T47D (cell line): Measurements from ENCODE around the gene CC2D2B.
A peak's percentile ranks its signal among the peaks of the same experiment; 100 is the strongest.
"Not testable (repeated sequence)": the region's sequence is repeated elsewhere in the genome, so short reads cannot be mapped to it uniquely, and the experiment has no call there.

Source experiments
- DNase-seq, 2 experiments: peaks; one replicate each; pipeline versions ENCODE4 v3.0.0 to v3.0.0-alpha.2; 2011 to 2012; ENCODE audit warnings: low read depth in 1 of 2, low spot score in 1 of 2
- JUND ChIP-seq: IDR thresholded peaks from 2 replicates; pipeline ENCODE4 v1.6.1; 2012; ENCODE audit warnings: low read depth
- in situ Hi-C: cut with HindIII; loops from 2 replicates; pipeline ENCODE4 v1.10.0; 2016; ENCODE audit warnings: low sequenced_read_pairs, low pct_unique_long_range_greater_than_20kb

Gene CC2D2B

DNA sequence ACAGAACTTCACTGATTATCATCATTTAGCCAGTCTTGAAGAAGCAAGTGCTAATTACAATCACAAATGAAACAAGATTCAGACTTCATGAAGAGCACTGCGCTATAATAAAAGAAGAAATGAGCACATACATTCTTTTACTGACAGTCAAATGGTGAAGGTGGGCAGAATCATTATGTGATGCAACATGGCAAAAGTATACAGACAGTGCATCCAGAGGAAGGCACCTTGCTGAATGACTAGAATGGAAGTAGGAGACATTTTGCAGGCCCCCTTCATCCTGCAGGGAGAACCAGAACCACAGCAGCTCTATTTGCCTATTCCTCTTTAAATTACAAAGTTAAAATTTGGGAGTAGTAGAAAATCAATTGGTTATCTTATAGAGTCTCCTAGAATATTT is 31.0 kb upstream of the CC2D2B start:
- no peak for TF ChIP-seq JUND
- DNase-seq, result no peak
- in situ Hi-C loops, result no loop called here

DNA sequence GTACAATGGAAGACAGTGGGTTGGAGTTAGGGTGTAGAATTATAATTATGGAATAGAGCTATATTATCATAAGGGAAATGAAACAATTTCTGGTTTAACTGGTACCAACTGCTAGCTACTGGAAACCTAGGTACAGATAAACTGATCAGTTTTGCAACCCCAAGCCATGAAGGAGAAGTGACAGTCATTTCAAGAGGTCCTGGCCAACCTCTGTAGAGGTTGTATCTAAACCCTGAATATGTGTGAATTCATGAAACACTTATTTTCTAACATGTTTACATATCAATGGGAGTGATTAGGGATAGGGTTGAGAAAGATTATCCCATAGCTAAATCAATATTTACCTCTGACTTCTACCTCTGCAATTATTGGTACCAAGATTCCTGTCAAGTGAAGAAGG is 29.9 kb upstream of the CC2D2B start:
- in situ Hi-C loops, result no loop called here
- no peak for TF ChIP-seq JUND
- DNase-seq, result no peak

DNA sequence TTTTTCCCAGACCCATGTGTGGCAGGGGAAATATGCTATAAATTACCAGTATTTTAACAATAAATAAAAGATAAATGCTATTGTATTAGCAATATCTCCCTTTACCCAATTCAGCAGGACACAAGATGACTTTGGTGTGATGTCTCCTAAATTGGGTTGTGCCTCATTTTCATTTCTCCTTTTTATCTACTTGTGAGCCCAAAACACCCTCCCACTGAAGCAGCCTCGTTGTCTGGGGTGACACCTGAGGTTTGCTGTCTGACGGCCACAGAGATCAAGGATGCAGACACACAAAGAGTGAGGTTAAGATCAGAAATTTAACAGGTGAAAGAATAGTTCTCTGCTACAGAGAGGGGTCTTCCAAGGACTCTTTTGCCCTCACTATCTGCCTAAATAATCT is 27.1 kb upstream of the CC2D2B start:
- no peak for DNase-seq
- in situ Hi-C loops, result no loop called here
- no peak for TF ChIP-seq JUND

GRCh38 chr10:95881316-95881715 is 26.5 kb upstream of the CC2D2B start:
- in situ Hi-C loops, result no loop called here
- no peak for TF ChIP-seq JUND
- DNase-seq, result no peak

DNA sequence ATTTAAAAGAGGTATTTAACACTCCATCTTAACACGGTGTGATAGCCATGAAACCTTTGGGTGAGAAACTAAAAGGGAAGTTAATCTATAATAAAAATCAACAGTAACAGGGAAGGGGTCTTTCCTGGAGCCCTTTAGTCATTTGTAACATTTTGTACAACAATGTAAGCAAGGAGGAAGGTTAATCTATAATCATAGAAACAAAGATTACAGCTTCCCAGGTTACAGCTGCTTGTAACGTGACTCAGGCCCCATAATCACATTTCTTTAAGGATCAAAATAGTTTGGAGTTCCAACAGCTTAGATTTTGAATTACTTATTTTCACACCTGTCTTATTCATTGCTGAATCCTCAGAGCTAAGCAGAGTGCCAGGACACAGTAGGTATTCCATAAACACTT is 17.9 kb upstream of the CC2D2B start:
- in situ Hi-C loops, result no loop called here
- no peak for TF ChIP-seq JUND
- DNase-seq, result no peak

- in situ Hi-C loops, result no loop called here
- TF ChIP-seq JUND, result no peak
- peak in 1 of 2 experiments; percentile 73 for DNase-seq
These were observed 11.5 kb upstream of the CC2D2B start for GRCh38 chr10:95896071-95896850.

GRCh38 chr10:95905897-95906580 is 1.7 kb upstream of the CC2D2B start:
- in situ Hi-C loops, DNase-seq: not testable (repeated sequence)

- peak; percentile 57 to 77 for DNase-seq
- in situ Hi-C loops, result no loop called here
- no peak for TF ChIP-seq JUND
These were observed 909 bp upstream of the CC2D2B start for GRCh38 chr10:95906677-95907455.

- no peak for DNase-seq
- in situ Hi-C loops, result no loop called here
- no peak for TF ChIP-seq JUND
These were observed 675 bp downstream of the CC2D2B start for GRCh38 chr10:95908450-95908849.

- TF ChIP-seq JUND, result no peak
- in situ Hi-C loops, result no loop called here
- no peak for DNase-seq
These were observed 1.8 kb downstream of the CC2D2B start for GRCh38 chr10:95909561-95909960.

DNA sequence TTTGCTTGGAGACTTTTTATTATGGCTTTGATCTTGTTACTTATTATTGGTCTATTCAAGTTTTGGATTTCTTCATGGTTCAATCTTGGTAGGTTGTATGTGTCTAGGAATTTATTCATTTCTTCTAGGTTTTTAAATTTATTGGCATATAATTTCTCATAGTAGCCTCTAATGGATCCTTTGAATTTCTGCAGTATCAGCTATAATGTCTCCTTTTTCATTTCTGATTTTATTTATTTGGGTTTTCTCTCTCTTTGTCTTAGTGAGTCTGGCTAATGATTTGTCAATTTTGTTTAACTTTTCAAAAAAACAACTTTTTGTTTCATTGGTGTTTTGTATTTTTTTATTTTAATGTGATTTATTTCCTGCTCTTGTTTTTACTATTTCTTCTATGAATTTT is 8.3 kb downstream of the CC2D2B start:
- DNase-seq, in situ Hi-C loops: not testable (repeated sequence)

DNA sequence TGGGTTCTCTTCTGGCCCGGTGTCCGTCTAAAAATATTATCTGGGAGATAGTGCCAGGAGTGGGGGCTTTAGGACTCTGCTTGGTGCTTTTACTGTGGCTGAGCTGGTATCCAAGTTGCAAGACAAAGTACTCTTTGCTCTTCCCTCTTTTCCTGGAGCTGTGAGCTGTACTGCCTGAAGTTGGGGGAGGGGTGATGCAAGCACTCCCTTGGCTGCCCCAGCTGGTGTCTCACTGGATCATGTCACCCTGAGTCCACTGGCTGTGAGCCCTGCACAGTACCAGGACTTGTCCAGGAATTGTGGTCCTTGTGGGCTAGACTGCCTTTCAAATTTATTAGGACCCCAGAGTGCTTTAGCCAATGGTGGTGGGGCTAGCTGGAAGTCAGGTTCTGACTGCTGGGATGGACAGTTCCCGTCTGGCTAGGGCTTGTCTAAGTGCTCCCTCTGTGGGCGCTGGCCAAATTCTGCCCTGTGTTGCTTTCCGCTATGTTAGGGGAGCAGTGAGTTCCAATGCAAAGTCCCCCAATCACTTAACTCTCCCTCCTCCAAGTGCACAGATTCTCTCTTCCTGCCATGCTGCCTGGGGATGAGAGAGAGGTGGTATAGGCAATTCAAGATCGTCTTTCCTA is 13.1 kb downstream of the CC2D2B start:
- in situ Hi-C loops, result no loop called here
- no peak for TF ChIP-seq JUND
- no peak for DNase-seq
